GM20000 (cell line): ENCODE measurements around the gene HSD11B1.

ENCODE experiments used
- DNase-seq: peaks from one replicate; pipeline ENCODE4 v3.0.0; 2012; ENCODE audit warnings: low spot score
- CTCF ChIP-seq: IDR thresholded peaks from 2 replicates; pipeline ENCODE4 v1.5.1; 2012; ENCODE audit warnings: mild to moderate bottlenecking, control low read depth; ENCODE audit errors: extremely low read depth, missing control alignments

The HSD11B1 gene

GRCh38 chr1:209706622-209707021 is 2.0 kb downstream of the HSD11B1 start:
- no peak for DNase-seq
- TF ChIP-seq CTCF: no peak

- DNase-seq: no peak
- TF ChIP-seq CTCF: no peak
These were observed 2.7 kb downstream of the HSD11B1 start for GRCh38 chr1:209707308-209707707.

GRCh38 chr1:209708297-209708696 is 3.7 kb downstream of the HSD11B1 start:
- no peak for TF ChIP-seq CTCF

GRCh38 chr1:209710093-209710492 is 5.4 kb downstream of the HSD11B1 start:
- peak; percentile 30 for DNase-seq
- TF ChIP-seq CTCF: no peak

More at GRCh38 chr1:209708297-209708696, 3.7 kb downstream of the HSD11B1 start:
- DNase-seq: no peak

- DNase-seq: no peak
- no peak for TF ChIP-seq CTCF
These were observed 6.2 kb downstream of the HSD11B1 start for GRCh38 chr1:209710847-209711246.

- TF ChIP-seq CTCF: no peak
- DNase-seq: no peak
These were observed 9.7 kb downstream of the HSD11B1 start for GRCh38 chr1:209714338-209714737.

- DNase-seq: no peak
- no peak for TF ChIP-seq CTCF
These were observed 10.7 kb downstream of the HSD11B1 start for GRCh38 chr1:209715314-209715713.
